ENCODE measurements around the gene TAF4B.

Gene TAF4B

GRCh38 chr18:26279428-26279827 is 53.2 kb downstream of the TAF4B start:
- no peak for TF ChIP-seq CTCF (IDR thresholded peaks at IDR 0.05; ENCODE audit: control extremely low read depth, extremely low read depth, low read depth, missing control alignments)
- DNase-seq (ENCODE audit: extremely low spot score) = no peak
- ChIA-PET POLR2A (no interaction called here), CTCF (no interaction called here)

GRCh38 chr18:26286008-26286407 is 59.8 kb downstream of the TAF4B start:
- POLR2A ChIA-PET = no interaction called here
- CTCF ChIA-PET = interaction anchor here (1.3 to 2.4 kb wide), 2 partner anchors 9 to 20 kb away, joined by 5 to 10 read pairs; no protein-coding TSS in a partner anchor
- no peak for DNase-seq (ENCODE audit: extremely low spot score)
- TF ChIP-seq CTCF (IDR thresholded peaks at IDR 0.05; ENCODE audit: control extremely low read depth, extremely low read depth, low read depth, missing control alignments) = no peak

- CTCF ChIA-PET = interaction anchor here (1.3 kb wide), 1 partner anchor 96 kb away, joined by 5 read pairs; no protein-coding TSS in a partner anchor
- no peak for TF ChIP-seq CTCF (IDR thresholded peaks at IDR 0.05; ENCODE audit: control extremely low read depth, extremely low read depth, low read depth, missing control alignments)
- no peak for DNase-seq (ENCODE audit: extremely low spot score)
- POLR2A ChIA-PET = no interaction called here
Observed at GRCh38 chr18:26287644-26288043, 61.4 kb downstream of the TAF4B start.

GRCh38 chr18:26290385-26290784 is 64.1 kb downstream of the TAF4B start:
- CTCF ChIA-PET = interaction anchor here (1.2 to 1.8 kb wide), 3 partner anchors 16 to 40 kb away, joined by 4 to 6 read pairs (median 4); no protein-coding TSS in a partner anchor
- TF ChIP-seq CTCF (IDR thresholded peaks at IDR 0.05; ENCODE audit: control extremely low read depth, extremely low read depth, low read depth, missing control alignments) = no peak
- POLR2A ChIA-PET = no interaction called here

GRCh38 chr18:26293982-26294381 is 67.7 kb downstream of the TAF4B start:
- no peak for DNase-seq (ENCODE audit: extremely low spot score)
- CTCF ChIA-PET = interaction anchor here (1.2 to 2.0 kb wide), 4 partner anchors 10 to 29 kb away, joined by 3 to 7 read pairs (median 4); no protein-coding TSS in a partner anchor
- POLR2A ChIA-PET = no interaction called here
- no peak for TF ChIP-seq CTCF (IDR thresholded peaks at IDR 0.05; ENCODE audit: control extremely low read depth, extremely low read depth, low read depth, missing control alignments)

More at GRCh38 chr18:26290385-26290784, 64.1 kb downstream of the TAF4B start:
- DNase-seq (ENCODE audit: extremely low spot score) = no peak

- ChIA-PET CTCF (interaction anchor here (1.0 to 1.8 kb wide), 3 partner anchors 9 to 34 kb away, joined by 3 to 6 read pairs (median 4); no protein-coding TSS in a partner anchor), POLR2A (no interaction called here)
- no peak for TF ChIP-seq CTCF (IDR thresholded peaks at IDR 0.05; ENCODE audit: control extremely low read depth, extremely low read depth, low read depth, missing control alignments)
- DNase-seq (ENCODE audit: extremely low spot score) = no peak
Observed at GRCh38 chr18:26298107-26298506, 71.9 kb downstream of the TAF4B start.

All from GM10248 (cell line).